HG03442 (cell line): ENCODE measurements around the gene GSTP1.
A peak's percentile ranks its signal among the peaks of the same experiment; 100 is the strongest.

ENCODE experiments used
- ATAC-seq: cut with Tn5 transposase; IDR thresholded peaks from one replicate; pipeline ENCODE4 v1.9.1; 2021; ENCODE audit warnings: mild to moderate bottlenecking, moderate library complexity; ENCODE audit not compliant: unreplicated experiment

Gene GSTP1

GRCh38 chr11:67628710-67629385, 45.2 kb downstream of the GSTP1 start:
- ATAC-seq = no peak

DNA sequence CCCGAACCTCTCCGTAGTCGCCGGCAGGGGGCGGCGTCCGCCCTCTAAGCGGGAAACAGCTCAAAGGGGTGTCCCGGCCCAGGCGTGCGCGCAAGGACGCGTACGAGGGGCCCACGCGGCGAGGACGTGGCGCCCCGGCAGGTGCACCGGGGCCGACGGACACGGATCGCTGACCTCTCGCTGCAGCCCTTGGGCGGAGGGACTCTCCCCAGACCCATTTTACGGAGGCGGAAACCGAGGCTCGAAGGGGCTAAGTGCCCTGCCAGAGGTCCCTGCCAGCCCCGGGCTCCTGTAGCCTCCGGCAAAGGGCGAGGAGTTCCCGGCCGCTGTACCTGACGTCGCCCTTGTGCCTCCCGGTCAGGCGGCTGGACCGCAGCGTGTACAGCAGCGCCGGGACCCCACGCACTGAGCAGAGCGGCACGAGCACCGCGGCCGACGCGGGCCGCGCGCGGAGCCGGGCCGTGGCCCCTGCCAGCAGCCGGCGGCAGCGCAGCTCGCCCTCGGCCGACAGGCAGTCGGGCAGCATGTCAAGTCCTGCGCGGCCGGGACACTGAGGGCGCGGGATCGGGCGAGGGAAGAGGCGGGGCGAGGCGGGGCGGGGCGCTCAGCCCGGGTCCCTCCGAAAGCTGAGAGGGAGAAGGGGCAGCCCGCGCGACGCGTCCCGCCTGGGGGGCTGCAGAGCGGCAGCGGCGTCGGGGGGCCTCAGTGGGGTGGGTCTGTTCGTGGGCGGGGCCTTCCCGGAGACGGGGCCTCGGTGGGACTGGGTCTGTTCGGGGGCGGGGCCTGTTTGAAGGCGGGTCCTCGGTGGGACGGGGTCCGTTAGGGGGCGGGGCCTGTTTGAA, 46.0 kb downstream of the GSTP1 start, which contains the start of gene NUDT8:
NUDT8 (minus strand) TSS at position 552 of the 842 bp plus-strand sequence; CDS start at position 526, 26 bp downstream.
- ATAC-seq = peak; percentile 51

DNA sequence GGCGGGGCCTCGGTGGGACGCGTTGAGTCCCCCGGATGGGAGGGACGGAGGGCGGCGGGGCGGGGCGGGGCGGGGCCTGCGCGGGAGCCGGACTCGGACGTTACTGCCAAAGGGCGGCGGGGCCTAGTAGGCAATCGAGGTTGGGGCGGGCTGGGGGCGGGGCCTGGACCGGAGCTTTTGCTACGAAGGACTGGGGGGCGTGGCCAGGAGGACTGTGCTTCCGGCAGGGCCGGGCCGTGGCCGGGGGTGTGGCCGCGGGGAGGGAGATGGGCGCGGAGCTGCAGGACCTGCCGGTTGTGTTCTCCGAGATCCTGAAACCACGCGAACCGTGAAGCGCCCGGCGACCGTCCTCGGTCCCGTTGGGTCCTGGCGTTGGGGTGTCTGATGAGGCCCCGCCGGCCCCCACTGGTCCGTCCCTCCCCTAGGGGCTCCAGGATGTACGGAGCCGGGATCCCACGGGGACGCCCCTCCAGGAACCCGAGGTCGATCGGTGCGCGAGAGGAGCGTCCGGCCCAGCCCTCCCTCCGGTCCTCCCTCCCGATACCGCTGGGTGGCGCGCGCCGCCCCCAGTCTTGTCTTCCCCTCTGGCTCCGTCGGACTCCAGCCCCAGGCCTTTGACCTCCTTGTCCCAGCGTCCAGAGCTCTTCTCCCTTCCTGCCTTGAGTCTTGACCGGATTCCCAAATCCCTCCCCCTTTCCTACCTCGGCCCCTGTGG, 46.8 kb downstream of the GSTP1 start:
- peak; percentile 55 for ATAC-seq

GRCh38 chr11:67630943-67631331, 47.3 kb downstream of the GSTP1 start:
- no peak for ATAC-seq

DNA sequence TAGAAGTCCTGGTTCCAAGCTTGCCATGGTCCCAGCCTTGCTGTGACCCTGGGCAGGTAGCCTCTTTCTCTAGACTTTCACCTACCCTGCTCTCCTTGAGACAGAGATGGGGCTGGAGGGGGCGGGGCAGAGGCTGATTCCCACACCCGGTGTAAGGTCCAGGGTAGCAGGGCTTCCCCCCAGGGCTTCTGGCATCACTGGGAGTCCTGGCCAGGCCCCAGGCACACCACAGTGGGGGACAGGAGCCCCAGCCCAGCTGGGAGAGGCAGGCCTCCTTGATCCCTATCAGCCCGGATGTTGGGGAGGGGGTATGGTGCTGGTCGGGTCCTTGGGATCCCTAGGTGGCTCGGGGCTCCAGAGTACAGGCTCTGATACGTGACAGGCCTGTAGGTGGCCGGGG, 47.8 kb downstream of the GSTP1 start:
- no peak for ATAC-seq

GRCh38 chr11:67631853-67632174, 48.2 kb downstream of the GSTP1 start:
- ATAC-seq = no peak

GRCh38 chr11:67632175-67632981, 48.8 kb downstream of the GSTP1 start:
- ATAC-seq = no peak

- no peak for ATAC-seq
Observed at GRCh38 chr11:67632982-67633755, 49.6 kb downstream of the GSTP1 start.

- ATAC-seq = no peak
Observed at GRCh38 chr11:67633758-67634365, 50.2 kb downstream of the GSTP1 start.

DNA sequence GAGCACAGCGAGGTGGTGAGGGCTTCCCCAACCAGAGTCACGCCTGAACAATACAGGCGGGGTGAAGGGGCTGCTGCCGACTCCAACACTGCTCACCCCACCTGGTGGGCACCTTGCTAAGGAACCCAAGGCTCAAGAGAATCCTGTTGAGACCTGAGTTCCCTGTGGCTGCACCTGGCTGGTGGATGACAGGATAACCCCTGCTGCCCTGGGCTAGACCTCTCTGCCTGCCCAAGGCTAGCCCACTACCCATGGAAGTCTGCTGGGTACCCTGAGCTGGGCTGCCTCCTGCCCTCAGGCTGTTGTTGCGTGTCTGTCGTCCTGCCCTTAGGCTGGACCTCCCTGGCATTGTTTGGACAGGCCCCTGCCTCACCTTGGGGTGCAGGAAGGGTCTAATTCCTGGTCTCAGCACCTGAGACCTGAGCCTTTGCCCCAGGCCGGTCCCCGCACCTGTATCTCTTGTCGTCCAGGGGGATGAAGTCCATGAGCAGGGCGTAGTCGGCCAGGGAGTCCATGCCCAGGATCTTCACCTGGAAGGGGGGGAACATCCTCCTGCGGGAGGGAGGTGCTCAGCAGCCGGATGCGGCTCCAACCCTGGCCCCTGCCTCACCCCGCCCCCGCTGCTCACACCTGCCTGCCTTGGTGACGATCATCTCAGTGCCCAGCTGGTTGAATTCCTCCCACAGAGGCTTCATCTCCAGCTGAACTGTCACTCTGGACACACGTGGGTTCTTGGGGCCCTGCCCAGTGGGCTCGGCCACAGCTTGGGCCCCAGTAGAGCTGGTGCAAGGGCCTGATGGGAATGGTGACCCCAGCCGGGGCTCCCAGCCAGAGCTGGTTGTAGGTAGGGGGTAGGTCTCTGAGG, 51.0 kb downstream of the GSTP1 start:
- ATAC-seq = no peak

GRCh38 chr11:67635231-67635521, 51.6 kb downstream of the GSTP1 start:
- no peak for ATAC-seq
